Astrocyte (in vitro differentiated cells and primary cell): Measurements from ENCODE around the gene DDX4.

Experiments
- EZH2 ChIP-seq: IDR thresholded peaks from 2 replicates; pipeline ENCODE4 v1.6.1; 2012; ENCODE audit warnings: mild to moderate bottlenecking, low read length, inconsistent platforms; ENCODE audit not compliant: insufficient read depth
- TF ChIP-seq, protein P1 (sequence below): IDR thresholded peaks from 2 replicates; pipeline ENCODE4 v1.5.1; 2011; ENCODE audit warnings: low read depth, mild to moderate bottlenecking, inconsistent platforms, low read length, moderate library complexity; ENCODE audit not compliant: insufficient read depth

DNA sequence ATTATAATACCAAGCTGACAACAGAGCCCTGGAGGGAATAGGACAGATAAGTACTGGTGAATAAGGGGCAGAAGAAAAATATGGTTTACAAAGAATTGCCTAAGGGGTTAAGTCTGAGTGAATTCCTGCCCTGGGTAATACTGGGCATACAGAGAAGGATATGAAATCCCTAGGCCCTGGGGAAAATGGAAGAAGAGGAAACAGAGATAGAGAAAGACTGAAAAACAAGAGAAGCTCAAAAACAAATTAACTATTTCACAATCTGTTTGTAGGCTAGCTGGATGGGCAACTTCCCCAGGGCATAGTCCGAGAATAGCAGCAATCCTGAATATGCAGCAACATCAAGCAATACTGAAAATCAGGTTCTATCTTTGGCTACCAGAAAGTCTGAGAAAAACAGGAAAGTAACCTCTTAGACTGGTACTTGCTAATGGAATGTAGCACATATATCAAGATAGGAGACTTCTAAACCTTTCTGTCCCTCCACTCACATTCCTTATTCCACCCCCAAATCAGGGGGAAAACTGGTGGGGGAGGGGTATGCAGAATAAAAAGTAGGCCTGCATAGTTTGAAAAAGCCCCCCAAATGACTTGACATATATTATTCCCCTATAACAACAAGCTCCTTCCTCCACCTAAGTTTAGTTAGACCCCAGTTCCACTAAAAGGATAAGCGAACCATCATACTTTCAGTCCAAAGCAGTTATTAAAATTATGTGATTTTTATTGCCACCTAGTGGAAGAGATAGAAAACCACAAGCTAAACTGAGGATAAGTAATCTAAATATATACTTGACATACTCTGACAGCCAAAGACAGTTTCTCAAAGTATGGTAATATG, 46.4 kb upstream of the DDX4 start:
- TF ChIP-seq, protein P1, sequence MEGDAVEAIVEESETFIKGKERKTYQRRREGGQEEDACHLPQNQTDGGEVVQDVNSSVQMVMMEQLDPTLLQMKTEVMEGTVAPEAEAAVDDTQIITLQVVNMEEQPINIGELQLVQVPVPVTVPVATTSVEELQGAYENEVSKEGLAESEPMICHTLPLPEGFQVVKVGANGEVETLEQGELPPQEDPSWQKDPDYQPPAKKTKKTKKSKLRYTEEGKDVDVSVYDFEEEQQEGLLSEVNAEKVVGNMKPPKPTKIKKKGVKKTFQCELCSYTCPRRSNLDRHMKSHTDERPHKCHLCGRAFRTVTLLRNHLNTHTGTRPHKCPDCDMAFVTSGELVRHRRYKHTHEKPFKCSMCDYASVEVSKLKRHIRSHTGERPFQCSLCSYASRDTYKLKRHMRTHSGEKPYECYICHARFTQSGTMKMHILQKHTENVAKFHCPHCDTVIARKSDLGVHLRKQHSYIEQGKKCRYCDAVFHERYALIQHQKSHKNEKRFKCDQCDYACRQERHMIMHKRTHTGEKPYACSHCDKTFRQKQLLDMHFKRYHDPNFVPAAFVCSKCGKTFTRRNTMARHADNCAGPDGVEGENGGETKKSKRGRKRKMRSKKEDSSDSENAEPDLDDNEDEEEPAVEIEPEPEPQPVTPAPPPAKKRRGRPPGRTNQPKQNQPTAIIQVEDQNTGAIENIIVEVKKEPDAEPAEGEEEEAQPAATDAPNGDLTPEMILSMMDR = peak; percentile 50
- TF ChIP-seq EZH2 = no peak
